Gastrocnemius medialis (tissue), 4 donors: ENCODE measurements around the gene USP34.

ENCODE experiments used
- CTCF ChIP-seq, 5 experiments: fragments of 450-650 bp in 3 of 5; fragments of 200-600 bp in 2 of 5; sonication (generic) in 2 of 5; IDR thresholded peaks in 4 of 5; conservative IDR thresholded peaks in 1 of 5; 1 replicate in 4 of 5; 2 replicates in 1 of 5; pipeline ENCODE4 v1.5.1; 2016 to 2019; ENCODE audit warnings: antibody characterized with exemption in 5 of 5, mild to moderate bottlenecking in 3 of 5, moderate library complexity in 3 of 5
- POLR2A ChIP-seq, 2 donors: fragments of 450-650 bp; IDR thresholded peaks; one replicate each; pipeline ENCODE4 v1.6.1; 2017; ENCODE audit warnings: antibody characterized with exemption in 2 of 2, mild to moderate bottlenecking in 2 of 2, moderate library complexity in 2 of 2

- TF ChIP-seq POLR2A (IDR thresholded peaks at IDR 0.05) (no peak), CTCF (IDR thresholded peaks at IDR 0.05 in 4 of 5, conservative IDR thresholded peaks at IDR 0.05 in 1 of 5) (no peak)
These were observed 237.3 kb downstream of the USP34 start for GRCh38 chr2:61233581-61233980.
